Adrenal gland (tissue), 5 donors: ENCODE data around the gene OLIG2.

ENCODE experiments used
- CTCF ChIP-seq, 6 experiments: fragments of 450-650 bp in 4 of 6; fragments of 200-600 bp in 2 of 6; sonication (generic) in 1 of 6; IDR thresholded peaks; 1 replicate in 5 of 6; 2 replicates in 1 of 6; pipeline versions ENCODE4 v1.5.1 to v1.8.0; 2016 to 2021; ENCODE audit warnings: antibody characterized with exemption in 6 of 6, mild to moderate bottlenecking in 2 of 6, moderate library complexity in 1 of 6
- POLR2A ChIP-seq, 2 donors: fragments of 450-650 bp; IDR thresholded peaks; one replicate each; pipeline ENCODE4 v1.6.1; 2017; ENCODE audit warnings: antibody characterized with exemption in 2 of 2, mild to moderate bottlenecking in 2 of 2, moderate library complexity in 1 of 2
- donor health status: DM: no; HTN: no; CAD: no.

- TF ChIP-seq CTCF (IDR thresholded peaks at IDR 0.05) (no peak), POLR2A (IDR thresholded peaks at IDR 0.05) (no peak)
Measured at GRCh38 chr21:33027401-33028286, 1.9 kb downstream of the OLIG2 start.
